ENCODE results near the gene DEFB132.

DEFB132 gene

DNA sequence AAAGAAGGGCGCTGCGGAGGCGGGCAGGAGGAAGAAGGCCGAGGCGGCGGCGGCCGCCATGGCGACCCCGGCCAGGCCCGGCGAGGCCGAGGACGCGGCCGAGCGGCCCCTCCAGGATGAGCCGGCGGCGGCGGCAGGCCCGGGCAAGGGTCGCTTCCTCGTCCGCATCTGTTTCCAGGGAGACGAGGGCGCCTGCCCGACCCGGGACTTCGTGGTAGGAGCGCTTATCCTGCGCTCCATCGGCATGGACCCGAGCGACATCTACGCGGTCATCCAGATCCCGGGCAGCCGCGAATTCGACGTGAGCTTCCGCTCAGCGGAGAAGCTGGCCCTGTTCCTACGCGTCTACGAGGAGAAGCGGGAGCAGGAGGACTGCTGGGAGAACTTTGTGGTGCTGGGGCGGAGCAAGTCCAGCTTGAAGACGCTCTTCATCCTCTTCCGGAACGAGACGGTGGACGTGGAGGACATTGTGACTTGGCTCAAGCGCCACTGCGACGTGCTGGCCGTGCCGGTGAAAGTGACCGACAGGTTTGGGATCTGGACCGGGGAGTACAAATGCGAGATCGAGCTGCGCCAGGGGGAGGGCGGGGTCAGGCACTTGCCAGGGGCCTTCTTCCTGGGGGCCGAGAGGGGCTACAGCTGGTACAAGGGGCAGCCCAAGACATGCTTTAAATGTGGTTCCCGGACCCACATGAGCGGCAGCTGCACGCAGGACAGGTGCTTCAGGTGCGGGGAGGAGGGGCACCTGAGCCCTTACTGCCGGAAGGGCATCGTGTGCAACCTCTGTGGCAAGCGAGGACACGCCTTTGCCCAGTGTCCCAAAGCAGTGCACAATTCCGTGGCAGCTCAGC, 40.6 kb downstream of the DEFB132 start:
- peak; percentile 78 for DNase-seq

DNA sequence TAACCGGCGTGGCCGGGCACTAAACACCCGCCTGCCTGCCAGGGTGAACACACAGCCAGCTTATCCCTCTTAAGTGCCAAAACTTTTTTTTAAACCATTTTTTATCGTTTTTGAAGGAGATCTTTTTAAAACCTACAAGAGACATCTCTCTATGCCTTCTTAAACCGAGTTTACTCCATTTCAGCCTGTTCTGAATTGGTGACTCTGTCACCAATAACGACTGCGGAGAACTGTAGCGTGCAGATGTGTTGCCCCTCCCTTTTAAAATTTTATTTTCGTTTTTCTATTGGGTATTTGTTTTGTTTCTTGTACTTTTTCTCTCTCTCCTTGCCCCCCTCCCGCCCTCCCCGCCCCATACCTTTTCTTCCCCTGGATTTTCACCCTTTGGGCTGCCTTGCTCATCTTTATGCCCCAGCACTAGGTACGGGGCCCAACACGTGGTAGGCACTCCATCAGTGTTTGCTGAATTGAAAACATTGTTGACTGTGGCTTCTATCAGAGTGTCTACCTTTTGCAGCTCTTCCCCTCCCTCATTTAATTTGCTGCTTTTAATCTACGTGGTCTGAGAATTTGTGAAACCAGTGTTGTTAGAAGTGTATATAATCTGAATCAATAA, 41.4 kb downstream of the DEFB132 start:
- DNase-seq, result no peak

DNA sequence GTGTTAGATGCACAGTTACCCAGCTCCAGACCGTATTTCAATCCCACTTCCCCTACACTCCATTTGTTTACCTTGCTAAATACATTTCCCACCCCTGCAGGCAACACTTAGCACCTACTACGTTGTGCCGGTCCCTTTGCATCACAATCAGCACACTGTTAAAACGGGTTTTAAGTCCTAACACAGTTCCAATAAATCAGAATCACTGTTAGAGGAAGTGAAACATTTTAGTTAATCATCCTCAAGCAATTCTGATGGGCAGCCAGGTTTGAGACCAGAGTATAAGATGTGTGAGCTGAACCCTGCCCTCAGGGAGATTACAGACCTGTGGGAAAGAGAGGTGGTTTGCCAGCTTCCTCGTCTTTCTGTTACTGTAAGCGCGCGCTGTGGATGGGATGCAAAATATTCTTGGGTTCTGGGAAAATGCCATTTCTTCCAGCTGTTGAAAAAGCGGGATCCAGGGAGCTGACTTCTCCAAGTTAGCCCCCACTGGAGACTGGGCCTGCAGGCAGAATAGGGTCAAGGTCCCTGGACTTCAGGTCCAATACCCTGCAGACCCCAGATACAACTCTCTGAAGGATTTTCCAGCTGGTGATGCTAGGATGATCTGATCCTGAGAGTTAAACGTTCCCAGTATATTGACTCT, 42.9 kb downstream of the DEFB132 start:
- no peak for DNase-seq

DNA sequence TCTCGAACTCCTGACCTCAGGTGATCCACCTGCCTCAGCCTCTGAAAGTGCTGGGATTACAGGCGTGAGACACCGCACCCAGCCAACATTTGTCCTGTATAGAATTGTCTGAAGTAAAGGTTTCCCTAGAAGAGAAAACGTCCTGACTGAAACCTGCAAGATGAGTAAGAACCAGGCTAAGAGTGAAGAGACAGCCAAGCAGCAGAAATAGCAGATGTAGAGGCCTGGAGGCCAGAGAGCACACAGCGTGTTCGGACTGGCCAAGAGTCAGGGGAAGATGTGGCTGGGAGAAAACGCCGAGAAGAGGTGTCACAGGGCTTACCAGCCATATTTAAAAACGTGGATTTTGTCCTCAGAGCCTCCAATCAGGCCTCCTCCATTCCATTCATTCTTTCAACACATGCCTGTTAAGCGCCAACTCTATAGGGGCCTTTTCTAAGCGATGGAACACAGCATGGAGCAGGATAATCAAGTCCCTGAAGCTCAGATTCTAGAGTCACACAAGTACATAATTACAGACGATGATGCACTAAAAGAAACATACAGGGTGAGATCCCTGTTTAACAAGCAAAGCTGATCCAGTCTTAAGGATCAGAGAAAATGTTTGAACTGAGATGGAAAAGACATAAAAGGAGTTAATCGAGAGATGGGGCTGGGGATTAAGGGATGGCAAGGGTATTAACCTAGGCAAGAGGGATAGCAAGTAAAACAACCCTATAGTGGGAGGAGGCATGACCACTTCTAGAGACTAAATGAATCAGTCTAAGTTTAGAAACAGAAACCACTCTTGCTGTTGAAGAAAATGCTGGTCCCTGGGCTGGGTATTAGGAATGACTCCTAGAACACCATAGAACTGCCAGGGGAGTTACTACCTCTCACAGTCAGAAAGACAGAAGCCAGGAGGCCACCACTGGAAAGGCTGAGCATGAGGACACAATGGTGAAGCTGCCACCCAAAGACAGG, 44.6 kb downstream of the DEFB132 start:
- DNase-seq, result no peak

DNA sequence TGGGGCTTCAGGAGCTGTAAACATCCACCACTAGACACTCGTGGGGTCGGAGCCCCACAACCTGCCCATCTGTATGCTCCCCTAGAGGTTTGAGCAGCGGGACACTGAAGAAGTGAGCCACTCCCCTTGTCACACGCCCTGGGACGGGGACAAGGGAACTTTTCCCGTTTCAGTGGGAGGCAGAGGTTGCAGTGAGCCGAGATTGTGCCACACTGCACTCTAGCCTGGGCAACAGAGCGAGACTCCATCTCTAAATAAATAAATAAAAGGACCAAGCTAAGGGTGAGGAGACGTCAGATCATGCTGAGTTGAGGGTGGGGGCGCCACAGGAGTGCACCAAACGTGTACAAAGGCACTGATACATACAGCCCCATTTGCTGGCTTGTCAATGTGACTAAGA, 48.2 kb downstream of the DEFB132 start:
- no peak for DNase-seq

DNA sequence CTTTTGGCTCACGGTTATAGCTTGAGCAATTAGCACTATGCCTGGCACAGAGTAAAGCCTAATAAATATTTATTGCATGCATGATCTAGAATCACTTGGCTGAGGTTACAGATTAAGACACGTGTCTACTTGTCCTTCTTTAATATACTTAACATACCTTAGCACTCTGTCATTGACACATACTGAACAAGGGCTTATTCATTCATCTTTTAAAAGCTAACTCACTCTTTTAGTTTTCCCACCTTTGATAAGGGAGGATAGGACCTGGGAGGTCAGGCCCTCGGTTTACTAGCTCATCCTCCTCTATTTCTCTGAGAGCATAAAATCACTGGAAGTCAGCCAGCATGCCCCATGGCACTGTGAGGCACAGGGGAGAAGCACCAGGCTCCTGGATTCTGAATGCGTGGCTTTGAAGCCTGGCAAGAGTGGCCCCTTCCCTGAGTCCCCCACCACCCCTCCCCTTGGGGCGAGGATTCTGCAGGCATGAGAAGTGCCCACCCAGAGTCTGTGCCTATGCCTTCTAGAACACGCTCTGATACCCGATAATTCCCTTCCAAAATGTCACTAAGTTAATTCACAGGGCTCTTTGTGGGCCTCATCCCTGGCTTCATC, 51.0 kb downstream of the DEFB132 start:
- no peak for DNase-seq

DNA sequence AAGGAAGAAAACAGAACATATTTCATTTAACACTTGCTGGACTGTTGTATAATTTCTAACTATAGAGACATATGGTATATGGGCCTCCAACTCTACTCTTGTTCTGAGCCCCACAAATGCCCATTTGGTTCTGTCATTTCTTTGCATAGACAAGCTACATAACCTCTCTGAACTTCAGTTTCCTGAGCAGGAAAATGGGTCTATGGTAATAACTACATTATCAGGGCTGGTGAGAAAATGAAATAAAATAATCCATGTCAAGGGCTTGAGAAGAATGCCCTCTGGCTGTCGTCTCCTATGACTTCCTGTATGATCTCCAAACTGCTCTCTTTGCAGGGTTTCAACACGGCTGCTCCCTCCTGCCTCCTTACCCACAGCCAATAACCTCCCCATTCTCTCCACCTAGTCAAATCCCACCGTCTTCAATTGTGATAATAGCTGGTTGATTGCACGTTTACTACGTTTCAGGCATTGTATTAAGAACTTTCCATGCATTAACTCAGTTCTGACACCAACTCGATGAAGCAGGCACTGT, 51.8 kb downstream of the DEFB132 start:
- peak; percentile 55 for DNase-seq

DNA sequence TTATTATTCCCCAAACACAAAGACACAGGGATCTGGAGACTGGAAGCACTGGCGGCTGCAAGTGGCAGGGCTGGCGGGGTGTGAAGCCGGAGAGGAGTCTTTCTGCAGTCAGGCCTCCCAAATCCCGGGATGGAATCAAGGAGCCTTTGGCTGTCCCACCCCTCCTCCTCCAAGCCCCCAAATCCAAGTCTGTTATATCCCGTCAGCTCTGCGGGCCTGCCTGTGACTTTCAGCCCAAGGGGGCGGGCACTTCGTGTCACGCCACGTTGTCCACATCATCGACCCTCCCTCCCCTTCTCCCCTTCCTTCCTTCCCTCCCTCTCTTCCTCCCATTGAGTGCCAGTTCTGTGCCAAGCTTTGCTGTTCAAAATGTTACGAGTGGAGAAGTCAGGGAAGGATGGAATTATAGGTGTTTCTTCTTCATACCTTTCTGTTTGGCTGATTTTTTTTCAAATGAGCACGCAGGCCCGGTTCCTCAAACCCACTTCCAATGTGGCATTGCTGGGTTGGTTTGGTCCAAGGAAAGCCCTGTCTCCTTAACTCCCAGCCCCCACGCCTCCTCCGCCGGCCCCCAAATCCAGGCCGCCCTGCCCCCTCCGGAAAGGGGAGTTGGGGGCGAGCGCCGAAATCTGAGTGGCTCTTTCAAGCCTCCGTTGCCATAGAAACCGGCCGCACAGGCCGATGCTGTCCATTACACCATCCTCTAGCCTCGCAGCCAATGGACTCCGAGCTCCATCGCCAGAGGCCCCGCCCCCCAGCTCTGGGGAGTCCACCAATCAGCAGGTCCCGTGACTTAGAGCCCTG, 52.5 kb downstream of the DEFB132 start:
- peak; percentile 100 for DNase-seq

DNA sequence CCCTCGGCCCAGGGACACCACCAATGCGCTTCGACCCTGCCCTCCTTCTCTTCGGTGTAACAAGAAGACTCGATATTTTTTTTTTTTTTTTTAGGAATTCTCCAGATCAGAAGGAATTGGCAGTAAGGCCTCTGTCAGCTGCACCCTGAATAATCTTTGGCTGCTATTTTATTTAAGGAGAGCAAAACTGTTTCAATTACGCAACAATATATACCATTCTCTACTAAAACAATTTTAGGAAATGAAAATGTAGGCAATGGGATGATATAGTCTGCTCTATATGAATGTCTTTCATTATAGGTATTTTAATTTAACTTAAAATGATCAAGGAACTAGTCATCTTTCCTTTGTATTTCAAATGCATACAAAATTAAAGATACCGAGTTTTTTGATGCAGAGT, 53.1 kb downstream of the DEFB132 start:
- DNase-seq, result no peak

Measured in EL (cell line).